Measurements from ENCODE around the gene C19orf38. TPM values are rescaled to one million over a fixed set of nuclear protein-coding genes. Genes with fewer than 3 reads are reported as not detected.
A peak's percentile ranks its signal among the peaks of the same experiment; 100 is the strongest.

C19orf38 gene
- total and polyA plus RNA-seq, 9 of the 15 experiments (the other 6 are each of a cell fraction or from before 2014, with no cell fraction given): 0.14 to 0.18 TPM; not detected in 7

GRCh38 chr19:10871711-10872545, 23.7 kb downstream of the C19orf38 start (continued):
- TF ChIP-seq ZNF24 (IDR thresholded peaks at IDR 0.05) (no peak), ATF7 (IDR thresholded peaks at IDR 0.05) (no peak), E2F6 (IDR thresholded peaks at IDR 0.05; ENCODE audit: borderline replicate concordance in 1 of 2, extremely low read depth in 1 of 2, insufficient read depth in 1 of 2, insufficient read length in 1 of 2, low read depth in 1 of 2, low read length in 1 of 2, poor library complexity in 1 of 2, severe bottlenecking in 1 of 2) (peak in 1 of 2 experiments; percentile 77), BRCA1 (IDR thresholded peaks at IDR 0.05) (no peak), BRCA1 (CRISPR knock-in tag; IDR thresholded peaks at IDR 0.05) (no peak), ZZZ3 (IDR thresholded peaks at IDR 0.05) (no peak), SIN3A (IDR thresholded peaks at IDR 0.05; ENCODE audit: borderline replicate concordance in 2 of 2, control insufficient read depth in 1 of 2, low read depth in 2 of 2, low read length in 2 of 2) (peak; percentile 22 to 30; a peak in 1 of 4 replicates), CTCF (IDR thresholded peaks at IDR 0.05 in 2 of 3, conservative IDR thresholded peaks at IDR 0.05 in 1 of 3; ENCODE audit: insufficient read depth in 2 of 3, low read depth in 1 of 3, low read length in 3 of 3) (0 out of 6 replicates have a peak, but pooled peaks of 1 of the 3 experiments have one; percentile 7), NCOA1 (IDR thresholded peaks at IDR 0.05; ENCODE audit: low read depth) (no peak), CREB1 (IDR thresholded peaks at IDR 0.05) (no peak), CREB1 (CRISPR knock-in tag; IDR thresholded peaks at IDR 0.05) (no peak), RBM34 (IDR thresholded peaks at IDR 0.05; ENCODE audit: borderline replicate concordance, insufficient read depth, low read length) (no peak), ZNF639 (CRISPR knock-in tag; conservative IDR thresholded peaks at IDR 0.05 in 1 of 2, IDR thresholded peaks at IDR 0.05 in 1 of 2) (peak in 1 of 2 experiments; percentile 94; a peak in 2 of 4 replicates), MAZ (CRISPR knock-in tag; conservative IDR thresholded peaks at IDR 0.05 in 1 of 2, IDR thresholded peaks at IDR 0.05 in 1 of 2) (peak in 1 of 2 experiments; percentile 43; a peak in 2 of 4 replicates), ZBTB17 (CRISPR knock-in tag; IDR thresholded peaks at IDR 0.05) (no peak), RBBP5 (IDR thresholded peaks at IDR 0.05; ENCODE audit: borderline replicate concordance, insufficient read depth, low read length, poor library complexity, severe bottlenecking) (peak; percentile 38), EGR1 (conservative IDR thresholded peaks at IDR 0.05) (peak; percentile 93), NONO (IDR thresholded peaks at IDR 0.05; ENCODE audit: low read depth in 2 of 2, low read length in 1 of 2) (0 out of 4 replicates have a peak, but pooled peaks of 1 of the 2 experiments have one; percentile 37), GATAD2B (IDR thresholded peaks at IDR 0.05; ENCODE audit: borderline replicate concordance) (0 out of 2 replicates have a peak, but pooled peaks have one; percentile 10), FOXP1 (CRISPR knock-in tag; IDR thresholded peaks at IDR 0.05) (peak; percentile 65; the same call in 1 of the 2 replicates)

Measured in K562 (cell line).